H1 (cell line): Measurements from ENCODE around the gene AKAP7. TPM values are rescaled to one million over a fixed set of nuclear protein-coding genes. Genes with fewer than 3 reads are reported as not detected.

Source experiments
- CTCF ChIA-PET: fragments of 300-600 bp; sonication (Branson Sonifier 250); formaldehyde crosslinking; loops from one replicate; lab custom pipeline; 2021; ENCODE audit not compliant: partially characterized antibody; lab: Charles Lee
- POLR2A ChIA-PET: fragments of 300-600 bp; sonication (Branson Sonifier 250); formaldehyde crosslinking; loops from one replicate; lab custom pipeline; 2021; ENCODE audit warnings: inconsistent platforms; ENCODE audit not compliant: partially characterized antibody; lab: Charles Lee
- DNase-seq, 2 experiments: peaks; one replicate each; pipeline versions ENCODE4 v3.0.0 to v3.0.0-alpha.2; 2010 to 2022; ENCODE audit warnings: low spot score in 2 of 2, low read depth in 1 of 2, mixed read lengths in 1 of 2
- FAIRE-seq: peaks from 2 replicates; lab custom pipeline; 2011; peaks lifted over from hg19 to GRCh38; lab: Jason Lieb, UNC
- H2AFZ ChIP-seq: 2 replicates; pipeline ENCODE4 v1.8.1; 2012; ENCODE audit warnings: low read length, inconsistent platforms
- H2AK5ac ChIP-seq: 2 replicates; pipeline ENCODE4 v1.6.1; 2013; ENCODE audit warnings: low read depth, low read length
- H2BK120ac ChIP-seq: replicated peaks from 2 replicates; pipeline ENCODE3; 2013; ENCODE audit warnings: low read depth, low read length, inconsistent platforms
- H2BK12ac ChIP-seq: 2 replicates; pipeline ENCODE4 v1.6.1; 2013; ENCODE audit warnings: low read depth, low read length
- H2BK15ac ChIP-seq: 2 replicates; pipeline ENCODE4 v1.6.1; 2013; ENCODE audit warnings: low read length
- H2BK20ac ChIP-seq: 2 replicates; pipeline ENCODE4 v1.6.1; 2013; ENCODE audit warnings: low read length
- H2BK5ac ChIP-seq: 2 replicates; pipeline ENCODE4 v1.6.1; 2013; ENCODE audit warnings: low read depth, low read length
- H3K14ac ChIP-seq: 2 replicates; pipeline ENCODE4 v1.6.1; 2013; ENCODE audit warnings: inconsistent platforms; ENCODE audit not compliant: insufficient read length
- H3K18ac ChIP-seq: 2 replicates; pipeline ENCODE4 v1.6.1; 2013; ENCODE audit warnings: low read length; ENCODE audit errors: extremely low read depth
- H3K23ac ChIP-seq: 2 replicates; pipeline ENCODE4 v1.6.1; 2013; ENCODE audit warnings: inconsistent platforms; ENCODE audit not compliant: insufficient read length
- H3K23me2 ChIP-seq: 2 replicates; pipeline ENCODE4 v1.6.1; 2013; ENCODE audit warnings: low read depth, low read length
- H3K27ac ChIP-seq: 2 replicates; pipeline ENCODE4 v1.6.1; 2011; ENCODE audit warnings: low read depth, low read length, inconsistent platforms
- H3K27me3 ChIP-seq, 4 experiments: replicated peaks in 1 of 4; 1 replicate in 1 of 4; 2 replicates in 3 of 4; pipeline versions ENCODE4 v1.6.1 to v1.8.1; 2011 to 2013; ENCODE audit warnings: low read length in 3 of 4, mild to moderate bottlenecking in 3 of 4, inconsistent platforms in 2 of 4, mixed read lengths in 2 of 4, moderate library complexity in 1 of 4; ENCODE audit not compliant: control insufficient read depth in 3 of 4, insufficient read depth in 3 of 4; ENCODE audit errors: extremely low read depth in 1 of 4
- H3K36me3 ChIP-seq, 4 experiments: 2 replicates each; pipeline versions ENCODE4 v1.6.1 to v1.8.1; 2011 to 2013; ENCODE audit warnings: mild to moderate bottlenecking in 4 of 4, low read length in 3 of 4, moderate library complexity in 2 of 4, control low read depth in 1 of 4, inconsistent platforms in 1 of 4; ENCODE audit not compliant: insufficient read depth in 4 of 4, control insufficient read depth in 2 of 4
- H3K4ac ChIP-seq: replicated peaks from 2 replicates; pipeline ENCODE3; 2013; ENCODE audit warnings: low read length, low read depth, mixed read lengths, inconsistent platforms; ENCODE audit not compliant: insufficient read length
- H3K4me1 ChIP-seq, 4 experiments: replicated peaks in 1 of 4; 1 replicate in 1 of 4; 2 replicates in 3 of 4; pipeline versions ENCODE4 v1.6.1 to v1.8.1; 2011 to 2013; ENCODE audit warnings: low read length in 3 of 4, inconsistent platforms in 2 of 4, mixed read lengths in 1 of 4; ENCODE audit not compliant: insufficient read depth in 4 of 4, control insufficient read depth in 3 of 4
- H3K4me2 ChIP-seq, 2 experiments: 2 replicates each; pipeline versions ENCODE4 v1.6.1 to v1.8.1; 2011 to 2013; ENCODE audit warnings: low read depth in 2 of 2, low read length in 2 of 2, control low read depth in 1 of 2, inconsistent platforms in 1 of 2, mild to moderate bottlenecking in 1 of 2; ENCODE audit not compliant: insufficient read depth in 1 of 2
- H3K4me3 ChIP-seq, 4 experiments: fragments of 200-600, 300-600 bp in 1 of 4; sonication (generic), shearing (Covaris generic), sonication (Bioruptor Twin) in 1 of 4; 2 replicates each; pipeline versions ENCODE4 v1.5.1 to v1.8.1; 2011 to 2016; ENCODE audit warnings: low read length in 4 of 4, low read depth in 3 of 4, control low read depth in 2 of 4, inconsistent platforms in 2 of 4, mild to moderate bottlenecking in 2 of 4, mixed read lengths in 1 of 4, moderate library complexity in 1 of 4; ENCODE audit not compliant: insufficient read depth in 2 of 4; ENCODE audit errors: extremely low read depth in 1 of 4
- H3K56ac ChIP-seq: replicated peaks from 2 replicates; pipeline ENCODE3; 2013; ENCODE audit warnings: low read depth, mild to moderate bottlenecking, mixed read lengths, low read length, inconsistent platforms; ENCODE audit not compliant: insufficient read length
- H3K79me1 ChIP-seq: 2 replicates; pipeline ENCODE4 v1.6.1; 2013; ENCODE audit warnings: low read depth, low read length, control low read depth
- H3K79me2 ChIP-seq, 2 experiments: 2 replicates each; pipeline versions ENCODE4 v1.6.1 to v1.8.1; 2012 to 2013; ENCODE audit warnings: low read length in 2 of 2, mild to moderate bottlenecking in 2 of 2, inconsistent platforms in 1 of 2; ENCODE audit not compliant: insufficient read depth in 2 of 2, control insufficient read depth in 1 of 2
- H3K9ac ChIP-seq, 4 experiments: replicated peaks in 1 of 4; 1 replicate in 1 of 4; 2 replicates in 3 of 4; pipeline versions ENCODE4 v1.6.1 to v1.8.1; 2011 to 2013; ENCODE audit warnings: low read depth in 3 of 4, low read length in 3 of 4, control low read depth in 2 of 4, mild to moderate bottlenecking in 2 of 4, moderate library complexity in 2 of 4, inconsistent platforms in 1 of 4; ENCODE audit errors: extremely low read depth in 1 of 4
- H3K9me3 ChIP-seq, 2 experiments: 2 replicates each; pipeline versions ENCODE4 v1.6.1 to v1.8.1; 2012 to 2013; ENCODE audit warnings: mild to moderate bottlenecking in 2 of 2, moderate library complexity in 2 of 2, control low read depth in 1 of 2, inconsistent platforms in 1 of 2, low read depth in 1 of 2, low read length in 1 of 2, mixed read lengths in 1 of 2; ENCODE audit not compliant: insufficient read depth in 2 of 2
- H4K20me1 ChIP-seq, 2 experiments: replicated peaks in 1 of 2; 2 replicates each; pipeline versions ENCODE3 to v1.8.1; 2011 to 2013; ENCODE audit warnings: inconsistent platforms in 2 of 2, low read length in 2 of 2, mild to moderate bottlenecking in 1 of 2; ENCODE audit not compliant: insufficient read depth in 2 of 2, control insufficient read depth in 1 of 2
- H4K5ac ChIP-seq: 2 replicates; pipeline ENCODE4 v1.6.1; 2013; ENCODE audit warnings: low read length, low read depth, mixed read lengths, inconsistent platforms; ENCODE audit not compliant: insufficient read length
- H4K8ac ChIP-seq: 2 replicates; pipeline ENCODE4 v1.8.0; 2013; ENCODE audit warnings: mild to moderate bottlenecking, moderate library complexity, low read length, inconsistent platforms; ENCODE audit not compliant: insufficient read depth; ENCODE audit errors: extremely low read depth
- H4K91ac ChIP-seq: replicated peaks from 2 replicates; pipeline ENCODE3; 2013; ENCODE audit warnings: low read length, mixed read lengths, inconsistent platforms; ENCODE audit not compliant: insufficient read length
- RAD21 ChIP-seq, 2 experiments: IDR thresholded peaks in 1 of 2; conservative IDR thresholded peaks in 1 of 2; 2 replicates each; pipeline ENCODE4 v1.6.1; 2011; ENCODE audit warnings: low read depth in 2 of 2, low read length in 2 of 2, improper control_type of control experiment in 1 of 2, inconsistent platforms in 1 of 2, mild to moderate bottlenecking in 1 of 2, moderate library complexity in 1 of 2
- WGBS, 2 experiments: shearing (Covaris generic) in 1 of 2; methylation state at CpG; one replicate each; pipeline versions ENCODE4 v1.1.6 to v1.1.7; 2013 to 2015; ENCODE audit warnings: low lambda C conversion rate in 2 of 2, mixed read lengths in 2 of 2, inconsistent platforms in 1 of 2, low coverage in 1 of 2, missing lambda C conversion rate in 1 of 2; ENCODE audit not compliant: insufficient replicate concordance in 2 of 2, insufficient coverage in 1 of 2, insufficient read length in 1 of 2; ENCODE audit errors: extremely low coverage in 1 of 2, missing lambda C conversion rate in 1 of 2; 5-methylcytosine and 5-hydroxymethylcytosine counted together
- polyA plus RNA-seq, 7 experiments: library from polyadenylated mRNA; depleted of rRNA in 3 of 7; stranded (reverse) in 5 of 7; unstranded in 2 of 7; fragments of >200 nt in 5 of 7; fragments of 200-250 nt in 2 of 7; gene quantifications; 1 replicate in 5 of 7; 2 replicates in 1 of 7; 4 replicates in 1 of 7; pipeline versions ENCODE4 v1.2.1 to v1.2.3, GENCODE V29; 2011 to 2013; ENCODE audit warnings: missing spikeins in 2 of 7, mixed read lengths in 2 of 7
- total RNA-seq: library from RNA; stranded (reverse); fragmentation: NEBNext Ultra II Directional; extraction: Animal tissue kit (Norgen Biotek cat#: 25700); gene quantifications from 2 replicates; pipeline ENCODE4 v1.2.1, GENCODE V29; 2021
- TF ChIP-seq, protein P1 (sequence below): IDR thresholded peaks from 2 replicates; pipeline ENCODE4 v1.6.1; 2012; ENCODE audit warnings: inconsistent platforms
- TF ChIP-seq, protein P2 (sequence below), 3 experiments: IDR thresholded peaks; 1 replicate in 2 of 3; 2 replicates in 1 of 3; pipeline versions ENCODE4 v1.5.1 to v1.6.1; 2011; ENCODE audit warnings: low read length in 3 of 3, mild to moderate bottlenecking in 3 of 3, inconsistent platforms in 2 of 3, low read depth in 1 of 3, moderate library complexity in 1 of 3; ENCODE audit not compliant: insufficient read depth in 1 of 3; ENCODE audit errors: control extremely low read depth in 1 of 3

AKAP7 gene
- total and polyA plus RNA-seq, 2 of the 8 experiments (the other 6 are each of a cell fraction or from before 2014, with no cell fraction given) = 4.7 to 16.9 TPM

DNA sequence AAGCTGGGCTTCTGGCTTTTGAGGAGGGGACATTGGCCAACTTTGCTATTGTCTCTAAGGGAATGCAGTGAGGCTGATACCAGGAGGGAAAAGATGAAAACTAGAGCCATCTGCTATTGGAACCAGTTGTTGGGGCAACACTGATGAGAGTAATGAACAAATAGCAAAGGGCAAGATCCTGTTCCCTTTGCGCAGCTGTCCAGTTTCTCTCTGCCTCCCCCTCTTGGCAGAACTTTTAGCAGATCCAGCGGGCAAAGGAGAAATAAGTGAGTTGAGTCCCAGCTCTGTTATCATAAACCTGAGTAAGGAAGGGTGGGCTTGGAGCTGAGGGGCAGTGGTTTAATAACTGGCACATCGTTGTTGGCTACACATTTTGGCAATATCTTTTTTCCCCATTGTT lies 126.8 kb downstream of the AKAP7 start:
- Histone ChIP-seq H3K18ac (no peak overlapping the region), H3K79me1 (no peaks in the 10 kb centered on the region), H2BK12ac (no peak overlapping the region), H3K36me3 (peaks cover 0 to 3% (median 0%) of the 10 kb centered on the region in 4 experiments; a peak in 3 of 8 replicates), H3K9me3 (no peaks in the 10 kb centered on the region; a peak in 1 of 4 replicates), H2AFZ (no peak overlapping the region), H2BK20ac (no peak overlapping the region), H3K27ac (no peak overlapping the region), H2BK120ac (no peak overlapping the region), H3K56ac (no peak overlapping the region), H4K91ac (no peak overlapping the region), H2AK5ac (no peak overlapping the region), H3K14ac (no peak overlapping the region), H3K79me2 (no peaks in the 10 kb centered on the region), H3K4me3 (no peak overlapping the region), H3K4ac (no peak overlapping the region), H3K9ac (no peak overlapping the region), H3K4me2 (no peak overlapping the region), H3K23me2 (no peaks in the 10 kb centered on the region; the same call in none of the 2 replicates), H3K27me3 (no peaks in the 10 kb centered on the region), H2BK15ac (no peak overlapping the region), H3K4me1 (no peaks in the 10 kb centered on the region), H3K23ac (no peak overlapping the region), H4K8ac (no peak overlapping the region), H4K20me1 (no peaks in the 10 kb centered on the region), H4K5ac (no peak overlapping the region), H2BK5ac (no peak overlapping the region)
- POLR2A ChIA-PET = interaction anchor here (0.7 kb wide), 1 partner anchor 38 kb away, joined by 3 read pairs; no protein-coding TSS in a partner anchor
- FAIRE-seq (no peak), DNase-seq (no peak)
- WGBS, 2 experiments = 89% methylated on average over 3 of the region's 3 CpGs; no CpG with 5 or more reads in 1 of the 2 experiments
- peak in 1 of 2 experiments; percentile 18; a peak in 1 of 4 replicates for TF ChIP-seq RAD21 (IDR thresholded peaks at IDR 0.05 in 1 of 2, conservative IDR thresholded peaks at IDR 0.05 in 1 of 2; ENCODE audit: low read depth in 2 of 2, low read length in 2 of 2)
- TF ChIP-seq, protein P1, sequence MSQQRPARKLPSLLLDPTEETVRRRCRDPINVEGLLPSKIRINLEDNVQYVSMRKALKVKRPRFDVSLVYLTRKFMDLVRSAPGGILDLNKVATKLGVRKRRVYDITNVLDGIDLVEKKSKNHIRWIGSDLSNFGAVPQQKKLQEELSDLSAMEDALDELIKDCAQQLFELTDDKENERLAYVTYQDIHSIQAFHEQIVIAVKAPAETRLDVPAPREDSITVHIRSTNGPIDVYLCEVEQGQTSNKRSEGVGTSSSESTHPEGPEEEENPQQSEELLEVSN = no peak
- TF ChIP-seq, protein P2, sequence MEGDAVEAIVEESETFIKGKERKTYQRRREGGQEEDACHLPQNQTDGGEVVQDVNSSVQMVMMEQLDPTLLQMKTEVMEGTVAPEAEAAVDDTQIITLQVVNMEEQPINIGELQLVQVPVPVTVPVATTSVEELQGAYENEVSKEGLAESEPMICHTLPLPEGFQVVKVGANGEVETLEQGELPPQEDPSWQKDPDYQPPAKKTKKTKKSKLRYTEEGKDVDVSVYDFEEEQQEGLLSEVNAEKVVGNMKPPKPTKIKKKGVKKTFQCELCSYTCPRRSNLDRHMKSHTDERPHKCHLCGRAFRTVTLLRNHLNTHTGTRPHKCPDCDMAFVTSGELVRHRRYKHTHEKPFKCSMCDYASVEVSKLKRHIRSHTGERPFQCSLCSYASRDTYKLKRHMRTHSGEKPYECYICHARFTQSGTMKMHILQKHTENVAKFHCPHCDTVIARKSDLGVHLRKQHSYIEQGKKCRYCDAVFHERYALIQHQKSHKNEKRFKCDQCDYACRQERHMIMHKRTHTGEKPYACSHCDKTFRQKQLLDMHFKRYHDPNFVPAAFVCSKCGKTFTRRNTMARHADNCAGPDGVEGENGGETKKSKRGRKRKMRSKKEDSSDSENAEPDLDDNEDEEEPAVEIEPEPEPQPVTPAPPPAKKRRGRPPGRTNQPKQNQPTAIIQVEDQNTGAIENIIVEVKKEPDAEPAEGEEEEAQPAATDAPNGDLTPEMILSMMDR (IDR thresholded peaks at IDR 0.05; ENCODE audit: control extremely low read depth in 1 of 3, insufficient read depth in 1 of 3, low read depth in 1 of 3, low read length in 3 of 3) = peak in 2 of 3 experiments; percentile 6 to 34; a peak in 1 of 4 replicates
- CTCF ChIA-PET = interaction anchor here (0.7 to 1.7 kb wide), 4 partner anchors 12 to 198 kb away, joined by 3 to 4 read pairs (median 4); no protein-coding TSS in a partner anchor
